ENCODE data around the gene LAMTOR5. TPM values are rescaled to one million over a fixed set of nuclear protein-coding genes. Genes with fewer than 3 reads are reported as not detected.

The LAMTOR5 gene
- total RNA-seq, 2 donors from 2014 or later = 130 to 146 TPM

GRCh38 chr1:110390692-110391245 lies 16.7 kb downstream of the LAMTOR5 start, which contains the start of gene SLC16A4:
SLC16A4 (minus strand) TSS chr1:110391026; CDS start chr1:110389323, 1,703 bp downstream.
- Histone ChIP-seq H3K9me3 (no peaks in the 10 kb centered on the region), H3K9ac (ENCODE audit: low read depth in 2 of 2, low read length in 2 of 2) (peak within 1 kb of the TSS in 1 of 2 donors; percentile 16), H3K4me3 (no peak within 1 kb of the TSS), H3K36me3 (no peaks in the 10 kb centered on the region), H3K4me1 (no peaks in the 10 kb centered on the region), H3K27me3 (no peaks in the 10 kb centered on the region), H3K27ac (no peak within 1 kb of the TSS)
- TF ChIP-seq, protein P1, sequence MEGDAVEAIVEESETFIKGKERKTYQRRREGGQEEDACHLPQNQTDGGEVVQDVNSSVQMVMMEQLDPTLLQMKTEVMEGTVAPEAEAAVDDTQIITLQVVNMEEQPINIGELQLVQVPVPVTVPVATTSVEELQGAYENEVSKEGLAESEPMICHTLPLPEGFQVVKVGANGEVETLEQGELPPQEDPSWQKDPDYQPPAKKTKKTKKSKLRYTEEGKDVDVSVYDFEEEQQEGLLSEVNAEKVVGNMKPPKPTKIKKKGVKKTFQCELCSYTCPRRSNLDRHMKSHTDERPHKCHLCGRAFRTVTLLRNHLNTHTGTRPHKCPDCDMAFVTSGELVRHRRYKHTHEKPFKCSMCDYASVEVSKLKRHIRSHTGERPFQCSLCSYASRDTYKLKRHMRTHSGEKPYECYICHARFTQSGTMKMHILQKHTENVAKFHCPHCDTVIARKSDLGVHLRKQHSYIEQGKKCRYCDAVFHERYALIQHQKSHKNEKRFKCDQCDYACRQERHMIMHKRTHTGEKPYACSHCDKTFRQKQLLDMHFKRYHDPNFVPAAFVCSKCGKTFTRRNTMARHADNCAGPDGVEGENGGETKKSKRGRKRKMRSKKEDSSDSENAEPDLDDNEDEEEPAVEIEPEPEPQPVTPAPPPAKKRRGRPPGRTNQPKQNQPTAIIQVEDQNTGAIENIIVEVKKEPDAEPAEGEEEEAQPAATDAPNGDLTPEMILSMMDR (IDR thresholded peaks at IDR 0.05) = no peak
- no peak for DNase-seq
- intact Hi-C loops (cut with DNase I) = no loop called here

- TF ChIP-seq, protein P1 (IDR thresholded peaks at IDR 0.05) = no peak
- no peaks in the 10 kb centered on the region for H3K27me3 ChIP-seq
- H3K9me3 ChIP-seq = no peaks in the 10 kb centered on the region
- H3K4me3 ChIP-seq = no peak overlapping the region
- H3K4me1 ChIP-seq = no peaks in the 10 kb centered on the region
- peak; percentile 30 for DNase-seq
- H3K27ac ChIP-seq = no peak overlapping the region
- no peaks in the 10 kb centered on the region for H3K36me3 ChIP-seq
- no peak overlapping the region for H3K9ac ChIP-seq (ENCODE audit: low read depth in 2 of 2, low read length in 2 of 2)
- intact Hi-C loops (cut with DNase I) = no loop called here
Observed at GRCh38 chr1:110390096-110390495, 17.4 kb downstream of the LAMTOR5 start.

DNA sequence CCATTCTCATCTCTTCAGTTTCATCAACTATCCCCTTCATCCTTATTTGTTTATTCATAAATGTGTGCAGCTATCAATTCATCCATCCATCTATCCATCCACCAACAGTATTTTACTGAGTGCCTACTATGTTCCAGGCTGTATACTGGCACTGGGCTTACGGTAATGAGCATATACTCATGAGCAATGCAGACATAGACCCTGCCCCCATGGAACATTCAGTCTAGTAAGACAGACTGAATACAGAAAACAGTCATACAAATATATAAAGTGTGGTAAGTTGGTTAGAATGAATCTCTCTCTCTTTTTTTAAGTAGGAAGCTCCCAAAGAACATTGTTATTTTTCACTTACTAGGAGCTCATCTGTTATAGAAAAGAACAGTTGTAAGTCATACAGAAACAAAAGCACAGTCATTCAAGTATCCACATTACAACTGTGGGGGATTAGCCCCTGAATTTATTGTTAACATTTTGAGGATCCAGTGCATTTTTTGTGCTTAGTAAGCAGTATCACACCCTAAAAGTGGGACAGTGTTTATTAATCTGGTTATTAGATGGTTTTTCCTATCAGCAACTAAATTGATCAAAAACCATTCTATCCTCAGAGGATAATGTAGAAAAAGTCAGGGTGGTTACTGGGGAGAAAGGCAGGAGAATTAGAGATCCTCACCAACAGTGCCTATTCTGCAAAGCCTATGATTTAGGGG lies 20.3 kb downstream of the LAMTOR5 start:
- H3K9me3 ChIP-seq = no peaks in the 10 kb centered on the region
- TF ChIP-seq, protein P1 (IDR thresholded peaks at IDR 0.05) = no peak
- no peak overlapping the region for H3K4me3 ChIP-seq
- H3K4me1 ChIP-seq = no peaks in the 10 kb centered on the region
- peak overlapping the region in 1 of 2 donors; percentile 4 for H3K9ac ChIP-seq (ENCODE audit: low read depth in 2 of 2, low read length in 2 of 2)
- no peaks in the 10 kb centered on the region for H3K27me3 ChIP-seq
- intact Hi-C loops (cut with DNase I) = no loop called here
- H3K36me3 ChIP-seq = no peaks in the 10 kb centered on the region
- DNase-seq = no peak
- no peak overlapping the region for H3K27ac ChIP-seq

DNA sequence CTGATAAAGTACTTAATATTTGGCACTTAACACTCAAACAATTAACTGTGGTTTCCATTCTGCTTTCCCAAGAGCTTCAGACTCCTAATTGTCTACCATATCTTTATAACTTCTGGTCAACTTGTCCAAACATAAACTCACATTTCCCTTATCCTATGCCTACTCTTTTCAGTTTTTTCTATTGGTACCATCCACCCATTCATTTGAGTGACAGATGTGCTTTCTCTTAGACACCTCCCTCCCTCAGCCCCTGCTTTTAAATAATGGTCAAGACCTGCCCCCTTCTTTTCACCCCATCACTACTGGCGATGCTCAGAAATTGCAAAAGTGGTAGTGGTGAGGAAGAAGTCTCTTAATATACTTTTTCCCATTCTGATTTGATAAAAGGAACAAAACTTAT lies 22.1 kb downstream of the LAMTOR5 start:
- DNase-seq = no peak
- H3K9me3 ChIP-seq = no peaks in the 10 kb centered on the region
- no peaks in the 10 kb centered on the region for H3K36me3 ChIP-seq
- H3K9ac ChIP-seq (ENCODE audit: low read depth in 2 of 2, low read length in 2 of 2) = no peak overlapping the region
- H3K27me3 ChIP-seq = no peaks in the 10 kb centered on the region
- intact Hi-C loops (cut with DNase I) = no loop called here
- no peak overlapping the region for H3K4me3 ChIP-seq
- peak overlapping the region; percentile 45 for H3K27ac ChIP-seq
- TF ChIP-seq, protein P1 (IDR thresholded peaks at IDR 0.05) = no peak
- H3K4me1 ChIP-seq = no peaks in the 10 kb centered on the region

DNA sequence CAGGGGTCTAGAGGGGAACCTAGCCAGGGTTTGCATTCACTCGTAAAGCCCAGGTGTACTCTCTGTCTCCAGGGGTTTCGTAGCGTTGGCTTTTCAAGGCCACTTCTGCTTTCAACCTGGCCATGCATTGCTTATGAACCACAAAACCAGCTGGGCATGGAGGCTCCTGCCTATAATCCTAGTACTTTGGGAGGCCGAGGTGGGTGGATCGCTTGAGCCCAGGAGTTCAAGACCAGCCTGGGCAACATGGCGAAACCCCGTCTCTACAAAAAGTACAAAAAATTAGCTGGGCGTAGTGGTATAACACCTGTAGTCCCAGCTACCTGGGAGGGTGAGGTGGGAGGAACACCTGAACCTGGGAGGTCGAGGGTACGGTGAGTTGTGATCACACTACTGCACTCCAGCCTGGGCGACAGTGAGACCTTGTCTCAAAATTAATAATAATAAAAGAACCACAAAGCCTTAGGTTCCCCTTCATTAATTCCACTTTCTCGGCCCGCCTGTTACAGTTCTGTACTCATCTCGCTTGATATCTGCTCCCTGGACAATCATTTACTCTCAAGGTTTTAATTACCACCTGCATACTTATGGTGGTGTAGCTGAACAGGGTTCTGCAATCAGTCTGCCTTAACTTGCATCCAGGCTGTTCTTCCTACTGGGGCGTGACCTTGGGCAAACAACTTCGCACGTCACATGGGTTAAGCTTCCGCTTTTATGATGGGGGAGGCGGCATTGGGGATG lies 22.7 kb downstream of the LAMTOR5 start:
- peak overlapping the region; percentile 45 for H3K27ac ChIP-seq
- peak; percentile 77 for DNase-seq
- no peak overlapping the region for H3K9ac ChIP-seq (ENCODE audit: low read depth in 2 of 2, low read length in 2 of 2)
- H3K27me3 ChIP-seq = no peaks in the 10 kb centered on the region
- H3K4me1 ChIP-seq = no peaks in the 10 kb centered on the region
- H3K9me3 ChIP-seq = no peaks in the 10 kb centered on the region
- TF ChIP-seq, protein P1 (IDR thresholded peaks at IDR 0.05) = no peak
- no peaks in the 10 kb centered on the region for H3K36me3 ChIP-seq
- intact Hi-C loops (cut with DNase I) = no loop called here
- no peak overlapping the region for H3K4me3 ChIP-seq
